ENCODE measurements around the gene RAB35.

- TF ChIP-seq CEBPB (IDR thresholded peaks at IDR 0.05) = no peak
- no peak for TF ChIP-seq RAD21 (IDR thresholded peaks at IDR 0.05; ENCODE audit: low read depth)
- no peak for TF ChIP-seq YY1 (IDR thresholded peaks at IDR 0.05; ENCODE audit: low read depth)
- TF ChIP-seq EGR1 (IDR thresholded peaks at IDR 0.05) = no peak
- no peak for TF ChIP-seq TAF1 (IDR thresholded peaks at IDR 0.05; ENCODE audit: low read depth)
- TF ChIP-seq, protein P1, sequence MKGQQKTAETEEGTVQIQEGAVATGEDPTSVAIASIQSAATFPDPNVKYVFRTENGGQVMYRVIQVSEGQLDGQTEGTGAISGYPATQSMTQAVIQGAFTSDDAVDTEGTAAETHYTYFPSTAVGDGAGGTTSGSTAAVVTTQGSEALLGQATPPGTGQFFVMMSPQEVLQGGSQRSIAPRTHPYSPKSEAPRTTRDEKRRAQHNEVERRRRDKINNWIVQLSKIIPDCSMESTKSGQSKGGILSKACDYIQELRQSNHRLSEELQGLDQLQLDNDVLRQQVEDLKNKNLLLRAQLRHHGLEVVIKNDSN (IDR thresholded peaks at IDR 0.05) = no peak
- TF ChIP-seq EP300 (IDR thresholded peaks at IDR 0.05; ENCODE audit: borderline replicate concordance) = no peak
- TF ChIP-seq TCF12 (IDR thresholded peaks at IDR 0.05; ENCODE audit: low read depth) = no peak
- TF ChIP-seq TEAD4 (IDR thresholded peaks at IDR 0.05) = no peak
- no peak for TF ChIP-seq CREB1 (IDR thresholded peaks at IDR 0.05; ENCODE audit: low read depth)
Observed at GRCh38 chr12:120099738-120100137, 16.8 kb downstream of the RAB35 start.

All from Ishikawa (cell line).